HCT116 (cell line): ENCODE data around the gene SCAF8. TPM values are rescaled to one million over a fixed set of nuclear protein-coding genes. Genes with fewer than 3 reads are reported as not detected.

Experiments used
- ATAC-seq: fragments of 200-7000 bp; cut with Tn5 transposase; 2 replicates; pipeline ENCODE4 v1.9.1; 2020; ENCODE audit warnings: mild to moderate bottlenecking, moderate library complexity
- BruUV-seq: library from RNA; stranded (reverse); fragments of 400-500 nt; replicated peaks from 2 replicates; lab custom pipeline; 2021; lab: Mats Ljungman, UMichigan
- CTCF ChIA-PET: fragments of 300-600 bp; sonication (Branson Sonifier 250); formaldehyde crosslinking; loops from one replicate; lab custom pipeline; 2021; ENCODE audit warnings: antibody characterized with exemption; lab: Charles Lee
- POLR2A ChIA-PET: fragments of 300-600, 350-600 bp; sonication (Branson Sonifier 250); formaldehyde crosslinking; loops from one replicate; lab custom pipeline; 2021; ENCODE audit warnings: antibody characterized with exemption; lab: Charles Lee
- RAD21 ChIA-PET, 2 experiments: fragments of 300-600 bp; sonication (Branson Sonifier 250); formaldehyde crosslinking; loops; one replicate each; lab custom pipeline; 2023; ENCODE audit warnings: low total read pairs in 2 of 2; ENCODE audit not compliant: uncharacterized antibody in 2 of 2, unreplicated experiment in 2 of 2, low non-redundant PET in 1 of 2; lab: Charles Lee
- DNase-seq: peaks from one replicate; pipeline ENCODE4 v3.0.0-alpha.2; 2010; ENCODE audit warnings: low read depth, low spot score
- H2AFZ ChIP-seq: fragments of 200-600 bp; shearing (Covaris generic), sonication (generic); 2 replicates; pipeline ENCODE4 v1.6.1; 2017; ENCODE audit warnings: low read depth, mixed run types, mixed read lengths, antibody characterized with exemption, low read length; ENCODE audit not compliant: poor library complexity, severe bottlenecking
- H3K27ac ChIP-seq: 2 replicates; pipeline ENCODE4 v1.5.1; 2012; ENCODE audit warnings: low read depth, low read length
- H3K27me3 ChIP-seq: fragments of 200-600 bp; sonication (generic); 2 replicates; pipeline ENCODE4 v1.6.1; 2016; ENCODE audit warnings: mixed run types, low read length, mixed read lengths; ENCODE audit not compliant: insufficient read depth
- H3K36me3 ChIP-seq, 2 experiments: fragments of 200-500 bp in 1 of 2; fragments of 200-600 bp in 1 of 2; sonication (Bioruptor generic) in 1 of 2; sonication (generic) in 1 of 2; 2 replicates each; pipeline versions ENCODE4 v1.5.1 to v1.6.1; 2014 to 2016; ENCODE audit warnings: low read length in 2 of 2, inconsistent platforms in 1 of 2, mixed read lengths in 1 of 2, mixed run types in 1 of 2; ENCODE audit not compliant: insufficient read depth in 2 of 2, control insufficient read depth in 1 of 2
- H3K4me1 ChIP-seq, 2 experiments: fragments of 200-600 bp in 1 of 2; sonication (generic) in 1 of 2; 2 replicates each; pipeline versions ENCODE4 v1.5.1 to v1.6.1; 2012 to 2017; ENCODE audit warnings: low read length in 2 of 2, inconsistent platforms in 1 of 2, mild to moderate bottlenecking in 1 of 2, mixed read lengths in 1 of 2, mixed run types in 1 of 2, moderate library complexity in 1 of 2; ENCODE audit not compliant: insufficient read depth in 2 of 2, control insufficient read depth in 1 of 2
- H3K4me2 ChIP-seq: fragments of 200-600 bp; sonication (generic); 2 replicates; pipeline ENCODE4 v1.6.1; 2017; ENCODE audit warnings: mixed run types, low read length, mixed read lengths
- H3K4me3 ChIP-seq, 2 experiments: fragments of 200-600 bp in 1 of 2; sonication (generic) in 1 of 2; replicated peaks in 1 of 2; 2 replicates each; pipeline ENCODE4 v1.5.1; 2011 to 2016; ENCODE audit warnings: low read length in 2 of 2, control low read depth in 1 of 2, low read depth in 1 of 2, mild to moderate bottlenecking in 1 of 2, mixed read lengths in 1 of 2, mixed run types in 1 of 2
- H3K79me2 ChIP-seq: fragments of 200-600 bp; sonication (generic); 2 replicates; pipeline ENCODE4 v1.6.1; 2017; ENCODE audit warnings: mild to moderate bottlenecking, mixed run types, low read length, moderate library complexity, mixed read lengths; ENCODE audit not compliant: insufficient read depth
- H3K9ac ChIP-seq: fragments of 200-600 bp; sonication (generic); 2 replicates; pipeline ENCODE4 v1.6.1; 2016; ENCODE audit warnings: low read length, mixed read lengths
- H3K9me2 ChIP-seq: fragments of 200-600 bp; sonication (generic), shearing (Covaris generic); 2 replicates; pipeline ENCODE4 v1.6.1; 2017; ENCODE audit warnings: mixed run types, mild to moderate bottlenecking, moderate library complexity; ENCODE audit not compliant: insufficient read depth
- H3K9me3 ChIP-seq, 2 experiments: fragments of 200-500 bp in 1 of 2; fragments of 200-600 bp in 1 of 2; sonication (Bioruptor generic) in 1 of 2; sonication (generic) in 1 of 2; 2 replicates each; pipeline ENCODE4 v1.6.1; 2014 to 2017; ENCODE audit warnings: low read length in 2 of 2, mixed read lengths in 2 of 2, inconsistent platforms in 1 of 2, low read depth in 1 of 2, mild to moderate bottlenecking in 1 of 2, mixed run types in 1 of 2, moderate library complexity in 1 of 2; ENCODE audit not compliant: control insufficient read depth in 1 of 2, insufficient read depth in 1 of 2
- H4K20me1 ChIP-seq: fragments of 200-600 bp; sonication (generic), shearing (Covaris generic); 2 replicates; pipeline ENCODE4 v1.6.1; 2017; ENCODE audit warnings: mixed run types, mild to moderate bottlenecking, moderate library complexity; ENCODE audit not compliant: insufficient read depth
- EZH2 ChIP-seq: fragments of 200-600 bp; sonication (generic); IDR thresholded peaks from 2 replicates; pipeline ENCODE4 v1.6.1; 2017; ENCODE audit warnings: antibody characterized with exemption, mixed run types
- EZH2phosphoT487 ChIP-seq: fragments of 200-600 bp; IDR thresholded peaks from 2 replicates; pipeline ENCODE4 v1.6.1; 2018; ENCODE audit warnings: antibody characterized with exemption, borderline replicate concordance
- FOSL1 ChIP-seq: IDR thresholded peaks from 2 replicates; pipeline ENCODE4 v1.6.1; 2012; ENCODE audit warnings: low read depth
- POLR2A ChIP-seq: IDR thresholded peaks from 2 replicates; pipeline ENCODE4 v1.7.0; 2011; ENCODE audit warnings: borderline replicate concordance; ENCODE audit not compliant: insufficient read depth, insufficient read length; ENCODE audit errors: extremely low read depth
- POLR2AphosphoS5 ChIP-seq: IDR thresholded peaks from 2 replicates; pipeline ENCODE4 v1.6.1; 2011; ENCODE audit warnings: mild to moderate bottlenecking, low read depth, low read length, moderate library complexity
- RAD21 ChIP-seq: IDR thresholded peaks from 2 replicates; pipeline ENCODE4 v1.6.1; 2012; ENCODE audit warnings: low read depth, mild to moderate bottlenecking
- ZFX ChIP-seq: fragments of 450-650 bp; IDR thresholded peaks from 2 replicates; pipeline ENCODE4 v1.6.1; 2017
- ZNF274 ChIP-seq: fragments of 200-500 bp; sonication (Bioruptor generic); IDR thresholded peaks from 2 replicates; pipeline ENCODE4 v1.6.1; 2014; ENCODE audit warnings: mild to moderate bottlenecking, low read depth, low read length, inconsistent platforms
- intact Hi-C: fragments of 100-400 bp; cut with micrococcal nuclease; formaldehyde crosslinking; loops from 2 replicates; pipeline ENCODE4 v1.10.0; 2022
- total RNA-seq: library from RNA; stranded (reverse); gene quantifications from one replicate; pipeline ENCODE4 v1.2.1, GENCODE V29; 2021; ENCODE audit not compliant: unreplicated experiment
- TF ChIP-seq, protein P1 (sequence below): IDR thresholded peaks from 2 replicates; pipeline ENCODE4 v1.6.1; 2012; ENCODE audit warnings: low read depth
- TF ChIP-seq, protein P2 (sequence below): IDR thresholded peaks from 2 replicates; pipeline ENCODE4 v1.6.1; 2012
- TF ChIP-seq, protein P3 (sequence below): IDR thresholded peaks from 2 replicates; pipeline ENCODE4 v1.6.1; 2011; ENCODE audit warnings: mild to moderate bottlenecking, low read length, moderate library complexity; ENCODE audit not compliant: insufficient replicate concordance; ENCODE audit errors: extremely low read depth

Gene SCAF8
- total RNA-seq, 1 experiment from 2014 or later = 34.6 TPM

DNA sequence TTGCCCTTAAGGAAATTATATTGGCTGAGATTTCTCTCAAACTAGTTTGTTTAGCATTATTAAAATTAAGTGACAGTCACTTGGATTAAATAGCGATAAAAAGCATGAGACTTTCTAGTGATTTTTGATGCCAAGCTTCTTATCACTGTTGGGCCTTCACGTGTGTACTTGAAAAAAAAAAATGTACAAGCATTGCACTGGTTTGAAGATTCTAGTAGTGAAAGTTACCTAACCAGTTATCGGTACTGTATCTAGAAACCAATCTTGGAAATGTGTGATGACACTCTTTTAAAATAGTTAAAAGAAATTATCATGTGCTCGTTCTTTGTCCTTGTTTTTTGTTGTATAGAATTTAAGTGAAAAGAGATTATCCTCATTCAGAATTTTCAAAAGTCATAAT lies 102.1 kb downstream of the SCAF8 start:
- Histone ChIP-seq H3K79me2 (peaks cover 70% of the 10 kb centered on the region), H3K9me3 (no peaks in the 10 kb centered on the region), H3K4me2 (no peak overlapping the region), H3K9me2 (no peaks in the 10 kb centered on the region), H3K4me3 (no peak overlapping the region), H3K27me3 (no peaks in the 10 kb centered on the region), H3K27ac (no peak overlapping the region), H4K20me1 (no peaks in the 10 kb centered on the region), H3K36me3 (peaks cover 14 to 20% of the 10 kb centered on the region in 2 experiments; a peak in 3 of 4 replicates), H3K4me1 (no peaks in the 10 kb centered on the region), H3K9ac (no peak overlapping the region), H2AFZ (no peak overlapping the region)
- CTCF ChIA-PET = no interaction called here
- no TSS peak for BruUV-seq
- intact Hi-C loops = no loop called here
- no peak for ATAC-seq
- POLR2A ChIA-PET = no interaction called here
- RAD21 ChIA-PET = no interaction called here
- TF ChIP-seq, protein P1, sequence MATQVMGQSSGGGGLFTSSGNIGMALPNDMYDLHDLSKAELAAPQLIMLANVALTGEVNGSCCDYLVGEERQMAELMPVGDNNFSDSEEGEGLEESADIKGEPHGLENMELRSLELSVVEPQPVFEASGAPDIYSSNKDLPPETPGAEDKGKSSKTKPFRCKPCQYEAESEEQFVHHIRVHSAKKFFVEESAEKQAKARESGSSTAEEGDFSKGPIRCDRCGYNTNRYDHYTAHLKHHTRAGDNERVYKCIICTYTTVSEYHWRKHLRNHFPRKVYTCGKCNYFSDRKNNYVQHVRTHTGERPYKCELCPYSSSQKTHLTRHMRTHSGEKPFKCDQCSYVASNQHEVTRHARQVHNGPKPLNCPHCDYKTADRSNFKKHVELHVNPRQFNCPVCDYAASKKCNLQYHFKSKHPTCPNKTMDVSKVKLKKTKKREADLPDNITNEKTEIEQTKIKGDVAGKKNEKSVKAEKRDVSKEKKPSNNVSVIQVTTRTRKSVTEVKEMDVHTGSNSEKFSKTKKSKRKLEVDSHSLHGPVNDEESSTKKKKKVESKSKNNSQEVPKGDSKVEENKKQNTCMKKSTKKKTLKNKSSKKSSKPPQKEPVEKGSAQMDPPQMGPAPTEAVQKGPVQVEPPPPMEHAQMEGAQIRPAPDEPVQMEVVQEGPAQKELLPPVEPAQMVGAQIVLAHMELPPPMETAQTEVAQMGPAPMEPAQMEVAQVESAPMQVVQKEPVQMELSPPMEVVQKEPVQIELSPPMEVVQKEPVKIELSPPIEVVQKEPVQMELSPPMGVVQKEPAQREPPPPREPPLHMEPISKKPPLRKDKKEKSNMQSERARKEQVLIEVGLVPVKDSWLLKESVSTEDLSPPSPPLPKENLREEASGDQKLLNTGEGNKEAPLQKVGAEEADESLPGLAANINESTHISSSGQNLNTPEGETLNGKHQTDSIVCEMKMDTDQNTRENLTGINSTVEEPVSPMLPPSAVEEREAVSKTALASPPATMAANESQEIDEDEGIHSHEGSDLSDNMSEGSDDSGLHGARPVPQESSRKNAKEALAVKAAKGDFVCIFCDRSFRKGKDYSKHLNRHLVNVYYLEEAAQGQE = no peak
- no peak for TF ChIP-seq POLR2AphosphoS5
- no peak for TF ChIP-seq EZH2phosphoT487
- no peak for TF ChIP-seq ZNF274
- TF ChIP-seq RAD21 = no peak
- no peak for TF ChIP-seq ZFX
- TF ChIP-seq, protein P2, sequence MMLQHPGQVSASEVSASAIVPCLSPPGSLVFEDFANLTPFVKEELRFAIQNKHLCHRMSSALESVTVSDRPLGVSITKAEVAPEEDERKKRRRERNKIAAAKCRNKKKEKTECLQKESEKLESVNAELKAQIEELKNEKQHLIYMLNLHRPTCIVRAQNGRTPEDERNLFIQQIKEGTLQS = no peak
- no peak for TF ChIP-seq POLR2A
- TF ChIP-seq FOSL1 = no peak
- TF ChIP-seq EZH2 = no peak
- TF ChIP-seq, protein P3, sequence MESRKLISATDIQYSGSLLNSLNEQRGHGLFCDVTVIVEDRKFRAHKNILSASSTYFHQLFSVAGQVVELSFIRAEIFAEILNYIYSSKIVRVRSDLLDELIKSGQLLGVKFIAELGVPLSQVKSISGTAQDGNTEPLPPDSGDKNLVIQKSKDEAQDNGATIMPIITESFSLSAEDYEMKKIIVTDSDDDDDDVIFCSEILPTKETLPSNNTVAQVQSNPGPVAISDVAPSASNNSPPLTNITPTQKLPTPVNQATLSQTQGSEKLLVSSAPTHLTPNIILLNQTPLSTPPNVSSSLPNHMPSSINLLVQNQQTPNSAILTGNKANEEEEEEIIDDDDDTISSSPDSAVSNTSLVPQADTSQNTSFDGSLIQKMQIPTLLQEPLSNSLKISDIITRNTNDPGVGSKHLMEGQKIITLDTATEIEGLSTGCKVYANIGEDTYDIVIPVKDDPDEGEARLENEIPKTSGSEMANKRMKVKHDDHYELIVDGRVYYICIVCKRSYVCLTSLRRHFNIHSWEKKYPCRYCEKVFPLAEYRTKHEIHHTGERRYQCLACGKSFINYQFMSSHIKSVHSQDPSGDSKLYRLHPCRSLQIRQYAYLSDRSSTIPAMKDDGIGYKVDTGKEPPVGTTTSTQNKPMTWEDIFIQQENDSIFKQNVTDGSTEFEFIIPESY = no peak
- no peak for DNase-seq
